Measurements from ENCODE around the gene RANBP3.

DNA sequence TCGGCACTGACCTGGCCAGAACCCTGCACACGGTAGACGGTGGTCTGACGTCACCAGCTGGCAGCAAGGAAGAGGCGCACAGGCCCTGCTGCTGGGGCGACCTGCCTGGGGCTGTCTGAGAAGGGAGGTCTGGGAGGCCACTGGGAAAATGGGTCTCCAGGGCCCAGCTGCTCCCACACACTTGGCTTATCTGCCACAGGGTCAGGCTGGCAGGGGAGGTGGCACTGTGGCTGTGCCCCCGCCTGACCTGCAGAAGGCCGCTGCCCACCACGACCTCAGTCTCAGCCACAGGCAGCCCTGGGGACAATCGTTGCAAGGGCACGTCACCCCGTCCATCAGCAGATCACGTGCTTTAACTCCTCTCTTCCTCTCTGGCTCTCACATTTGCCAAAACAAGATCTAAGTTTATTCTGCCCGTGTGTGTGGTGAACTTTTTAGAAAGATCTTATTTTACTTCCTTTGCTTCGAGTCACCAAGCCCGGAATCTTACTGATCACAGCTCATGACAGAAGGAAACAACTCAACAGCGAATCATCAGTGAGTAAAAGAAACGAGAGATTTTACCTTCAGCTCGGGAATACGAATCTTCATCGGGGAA lies 45.2 kb upstream of the RANBP3 start:
- TF ChIP-seq, protein P1, sequence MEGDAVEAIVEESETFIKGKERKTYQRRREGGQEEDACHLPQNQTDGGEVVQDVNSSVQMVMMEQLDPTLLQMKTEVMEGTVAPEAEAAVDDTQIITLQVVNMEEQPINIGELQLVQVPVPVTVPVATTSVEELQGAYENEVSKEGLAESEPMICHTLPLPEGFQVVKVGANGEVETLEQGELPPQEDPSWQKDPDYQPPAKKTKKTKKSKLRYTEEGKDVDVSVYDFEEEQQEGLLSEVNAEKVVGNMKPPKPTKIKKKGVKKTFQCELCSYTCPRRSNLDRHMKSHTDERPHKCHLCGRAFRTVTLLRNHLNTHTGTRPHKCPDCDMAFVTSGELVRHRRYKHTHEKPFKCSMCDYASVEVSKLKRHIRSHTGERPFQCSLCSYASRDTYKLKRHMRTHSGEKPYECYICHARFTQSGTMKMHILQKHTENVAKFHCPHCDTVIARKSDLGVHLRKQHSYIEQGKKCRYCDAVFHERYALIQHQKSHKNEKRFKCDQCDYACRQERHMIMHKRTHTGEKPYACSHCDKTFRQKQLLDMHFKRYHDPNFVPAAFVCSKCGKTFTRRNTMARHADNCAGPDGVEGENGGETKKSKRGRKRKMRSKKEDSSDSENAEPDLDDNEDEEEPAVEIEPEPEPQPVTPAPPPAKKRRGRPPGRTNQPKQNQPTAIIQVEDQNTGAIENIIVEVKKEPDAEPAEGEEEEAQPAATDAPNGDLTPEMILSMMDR (conservative IDR thresholded peaks at IDR 0.05; ENCODE audit: low read length), result no peak
- TF ChIP-seq EZH2phosphoT487 (IDR thresholded peaks at IDR 0.05; ENCODE audit: borderline replicate concordance, low read depth, low read length), result no peak
